HG03520 (cell line): ENCODE data around the gene SPINT2.
"Not testable (repeated sequence)": the region's sequence is repeated elsewhere in the genome, so short reads cannot be mapped to it uniquely, and the experiment has no call there.

ENCODE experiments used
- ATAC-seq: cut with Tn5 transposase; IDR thresholded peaks from one replicate; pipeline ENCODE4 v1.9.1; 2021; ENCODE audit warnings: mild to moderate bottlenecking, moderate library complexity; ENCODE audit not compliant: unreplicated experiment

SPINT2 gene

DNA sequence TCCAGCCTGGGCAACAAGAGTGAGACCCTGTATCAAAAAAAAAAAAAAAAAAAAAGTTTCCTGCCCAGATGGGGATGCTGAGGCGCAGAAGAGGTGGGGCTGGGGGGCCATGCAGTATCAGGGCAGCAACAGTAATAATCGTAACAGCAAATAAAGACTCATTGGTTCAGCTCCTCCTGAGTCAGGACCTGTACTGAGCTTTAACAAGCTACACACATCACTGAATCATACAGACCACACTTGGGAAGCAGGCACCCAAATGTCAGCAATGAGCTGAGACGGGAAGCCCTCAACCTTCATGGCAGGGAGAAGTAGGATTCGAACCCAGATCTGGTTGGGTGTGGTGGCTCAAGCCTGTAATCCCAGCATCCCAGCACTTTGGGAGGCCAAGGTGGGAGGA, 29.8 kb upstream of the SPINT2 start:
- ATAC-seq = no peak

DNA sequence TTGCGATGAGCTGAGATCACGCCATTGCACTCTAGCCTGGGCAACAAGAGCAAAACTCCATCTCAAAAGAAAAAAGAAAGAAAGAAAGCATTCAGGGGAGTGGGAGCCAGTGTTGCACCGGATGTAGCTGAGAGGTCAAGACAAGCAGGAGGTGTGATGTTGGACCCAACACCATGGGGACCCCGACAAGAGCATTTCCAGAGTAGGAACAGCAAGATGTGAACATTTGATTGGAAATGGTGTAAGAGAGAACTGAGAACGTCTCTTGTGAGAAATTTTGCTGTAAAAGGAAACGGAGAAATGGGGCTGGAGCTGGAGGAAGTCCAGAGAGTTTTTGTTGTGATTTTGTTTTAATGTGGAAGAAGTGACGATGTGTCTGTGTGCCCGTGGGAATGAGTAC, 24.6 kb upstream of the SPINT2 start:
- ATAC-seq = no peak

DNA sequence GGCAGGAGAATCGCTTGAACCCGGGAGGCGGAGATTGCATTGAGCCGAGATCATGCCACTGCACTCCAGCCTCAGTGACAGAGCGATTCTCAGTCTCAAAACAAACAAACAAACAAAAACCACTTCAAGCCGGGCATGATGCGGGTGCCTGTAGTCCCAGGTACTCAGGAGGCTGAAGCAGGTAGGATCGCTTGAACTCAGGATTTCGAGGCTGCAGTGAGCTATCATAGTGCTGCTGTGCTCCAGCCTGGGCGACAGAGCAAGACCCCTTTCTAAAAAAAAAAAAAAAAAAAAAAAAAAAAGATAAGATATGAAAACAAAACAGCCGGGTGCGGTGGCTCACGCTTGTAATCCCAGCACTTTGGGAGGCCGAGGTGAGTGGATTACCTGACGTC, 21.1 kb upstream of the SPINT2 start:
- ATAC-seq = no peak

DNA sequence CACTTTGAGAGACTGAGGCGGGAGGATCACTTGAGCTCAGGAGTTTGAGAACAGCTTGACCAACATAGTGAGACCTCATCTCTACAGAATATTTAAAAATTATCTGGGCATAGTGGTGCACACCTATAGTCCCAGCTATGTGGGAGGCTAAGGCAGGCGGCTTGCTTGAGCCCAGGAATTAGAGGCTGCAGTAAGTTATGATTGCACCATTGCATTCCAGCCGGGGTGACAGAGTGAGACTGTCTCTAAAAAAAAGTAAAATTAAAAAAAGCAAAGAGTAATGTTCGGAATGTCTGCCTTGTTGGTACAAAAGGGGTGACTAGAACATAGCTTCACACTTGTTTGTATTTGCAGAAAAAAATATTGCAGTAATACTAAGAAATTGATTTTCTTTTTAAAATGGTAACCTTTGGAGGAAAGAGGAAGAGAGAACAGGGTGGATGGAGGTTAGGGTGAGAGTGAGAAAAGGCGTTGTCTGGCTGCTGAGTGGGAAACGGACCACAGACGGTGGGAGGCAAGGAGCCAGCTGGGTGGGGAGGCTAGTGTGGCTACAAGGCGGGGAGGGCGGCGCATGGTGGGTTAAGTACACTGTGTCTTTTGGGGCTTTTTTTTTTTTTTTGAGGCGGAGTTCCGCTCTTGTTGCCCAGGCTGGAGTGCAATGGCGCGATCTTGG, 18.4 kb upstream of the SPINT2 start:
- no peak for ATAC-seq

DNA sequence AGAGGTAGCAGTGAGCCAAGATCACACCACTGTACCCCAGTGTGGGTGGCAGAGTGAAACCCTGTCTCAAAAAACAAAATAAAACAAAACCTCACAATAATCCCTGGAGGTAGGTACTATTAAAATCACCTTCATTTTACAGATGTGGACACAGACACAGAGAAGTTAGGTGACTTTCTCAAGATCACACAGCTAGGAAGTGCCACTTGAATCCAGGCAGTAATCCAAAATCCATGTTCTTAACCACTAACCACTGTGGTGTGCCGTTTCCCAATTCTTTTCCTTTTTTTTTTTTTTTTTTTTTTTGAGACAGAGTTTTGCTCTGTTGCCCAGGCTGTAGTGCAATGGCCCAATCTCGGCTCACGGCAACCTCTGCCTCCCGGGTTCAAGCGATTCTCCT, 17.2 kb upstream of the SPINT2 start:
- no peak for ATAC-seq

DNA sequence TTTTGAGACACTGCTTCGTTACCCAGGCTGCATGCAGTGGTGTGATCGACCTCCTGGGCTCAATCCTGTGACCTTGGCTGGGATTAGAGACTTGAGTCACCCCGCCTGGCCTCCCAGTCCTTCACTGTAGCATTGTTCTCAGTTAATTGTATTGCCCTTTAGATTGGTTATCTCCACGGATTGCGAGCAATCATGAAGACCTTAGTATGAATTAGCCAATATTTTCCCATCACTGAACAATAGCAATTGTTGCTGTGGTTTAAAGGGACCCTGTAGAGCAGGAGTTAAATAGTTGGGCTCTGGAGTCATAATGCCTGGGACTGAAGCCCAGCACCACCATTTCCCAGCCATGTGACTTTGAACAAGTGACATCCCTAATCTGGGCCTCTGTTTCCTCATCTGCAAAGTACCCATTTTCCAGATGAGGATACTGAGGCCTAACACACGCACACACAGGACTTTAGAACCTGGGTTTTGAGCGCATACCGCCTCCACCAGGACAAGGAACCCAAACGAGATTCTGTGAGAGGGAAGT, 16.6 kb upstream of the SPINT2 start:
- ATAC-seq = no peak

DNA sequence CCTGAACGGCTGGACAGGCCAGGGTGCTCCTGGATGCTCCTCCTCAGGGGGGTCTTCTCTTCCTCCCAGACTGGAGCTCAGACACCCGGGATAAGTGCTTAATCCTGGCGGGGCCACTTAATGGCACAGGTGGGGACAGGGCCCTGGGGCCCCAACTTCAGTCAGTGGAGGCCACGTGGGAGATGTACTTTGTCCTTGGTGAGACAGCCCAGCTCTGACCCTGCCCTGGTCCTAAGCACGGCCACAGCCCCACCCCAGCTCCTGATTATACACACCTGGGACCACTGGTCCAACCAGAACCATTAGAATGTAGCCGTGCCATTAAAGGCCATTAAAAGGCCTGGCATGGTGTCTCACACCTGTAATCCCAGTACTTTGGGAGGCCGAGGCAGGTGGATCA, 16.0 kb upstream of the SPINT2 start:
- ATAC-seq = no peak

DNA sequence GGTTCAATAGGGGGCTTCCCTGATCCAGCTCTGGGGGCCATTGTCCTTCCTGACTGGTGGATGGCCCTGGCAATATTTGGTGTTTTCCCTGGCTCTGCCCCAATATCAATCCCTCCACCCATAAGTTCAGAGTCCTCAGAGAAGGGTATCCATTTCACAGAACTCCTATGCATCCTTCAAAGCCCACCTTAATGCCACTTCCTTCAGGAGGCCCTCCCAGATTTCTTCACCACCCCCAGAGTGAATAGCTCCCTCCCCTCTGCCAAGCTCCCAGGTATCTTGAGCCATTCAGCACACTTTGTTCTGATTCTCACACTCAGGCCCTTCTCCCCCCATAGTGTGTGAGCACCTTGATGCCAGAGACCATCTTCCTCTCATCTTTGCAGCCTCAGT, 13.9 kb upstream of the SPINT2 start:
- ATAC-seq = no peak

DNA sequence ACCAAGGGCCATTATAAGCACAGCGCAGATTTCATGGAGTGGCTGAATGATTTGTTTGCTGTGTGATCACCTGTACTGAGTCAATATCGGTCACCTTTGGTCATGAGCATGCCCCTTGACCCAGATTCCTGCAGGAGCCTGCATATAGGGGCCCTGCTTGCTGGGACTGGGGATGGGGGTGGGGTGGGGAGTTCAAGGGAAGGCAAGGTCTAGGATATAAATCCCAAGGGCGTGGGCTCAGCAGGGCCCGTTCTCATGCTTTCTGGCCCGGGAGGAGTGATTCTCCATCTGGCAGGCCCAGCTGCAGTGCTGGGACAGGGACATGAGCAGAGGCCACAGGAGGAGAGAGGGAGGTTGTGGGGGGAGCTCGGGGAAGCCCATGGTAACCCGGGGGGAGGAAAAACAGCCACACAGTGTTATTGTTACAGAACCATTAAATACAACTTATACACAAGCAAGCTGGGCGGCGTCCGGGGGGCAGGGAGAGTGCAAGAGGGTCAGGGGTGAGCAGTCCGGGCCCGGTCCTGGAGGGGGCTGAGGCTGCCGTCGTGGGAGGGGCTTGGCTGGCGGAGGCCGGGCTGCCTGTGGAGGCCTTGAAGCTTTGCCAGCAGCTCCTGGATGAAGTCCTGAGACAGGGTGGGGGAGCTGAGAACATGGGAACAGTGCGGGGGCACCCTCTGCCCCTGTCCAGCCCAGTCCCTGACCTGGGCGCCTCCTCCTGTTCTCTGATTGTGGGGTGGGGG, 13.4 kb upstream of the SPINT2 start:
- no peak for ATAC-seq

DNA sequence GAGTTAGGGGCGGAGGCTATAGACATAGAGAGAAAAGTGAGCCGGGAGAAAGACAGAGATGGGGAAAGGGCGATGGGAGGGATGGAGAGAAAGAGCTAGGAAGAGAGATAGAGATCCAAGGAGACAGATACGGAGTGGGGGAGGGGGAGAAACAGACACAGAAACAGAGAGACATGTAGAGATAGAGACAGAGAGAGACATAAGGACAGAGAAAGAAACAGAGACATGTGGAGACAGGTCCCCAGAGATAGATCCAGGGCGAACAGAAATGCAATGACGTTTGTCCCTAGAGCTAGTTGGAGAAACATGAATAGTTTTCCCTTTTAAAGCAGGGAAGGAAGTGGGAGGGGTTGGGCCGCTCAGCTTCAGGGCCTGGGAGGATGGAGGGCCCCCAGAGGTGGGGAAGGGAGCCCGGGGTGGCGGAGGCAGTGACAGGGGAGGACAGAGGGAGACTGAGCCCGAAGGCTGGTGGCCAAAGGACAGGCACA, 12.8 kb upstream of the SPINT2 start:
- no peak for ATAC-seq

DNA sequence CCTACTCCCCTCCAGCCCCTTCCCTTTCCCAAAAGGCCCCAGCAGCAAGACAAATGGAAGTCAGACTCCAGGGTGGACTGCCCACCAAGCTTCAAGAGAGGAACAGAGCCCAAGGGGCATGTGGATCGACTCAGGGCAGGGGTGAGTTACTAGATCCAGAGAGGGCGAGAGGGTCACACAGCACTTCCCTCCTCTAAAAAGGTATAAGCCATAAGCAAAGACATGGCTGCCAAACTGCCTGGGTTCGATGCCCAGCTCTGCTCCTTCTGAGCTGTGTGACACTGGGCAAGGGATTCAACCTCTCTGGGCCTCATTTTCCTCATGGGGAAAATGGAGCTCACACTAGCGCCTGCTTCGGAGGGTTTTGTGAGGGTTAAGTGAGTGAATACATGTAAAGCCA, 12.0 kb upstream of the SPINT2 start:
- ATAC-seq = no peak

DNA sequence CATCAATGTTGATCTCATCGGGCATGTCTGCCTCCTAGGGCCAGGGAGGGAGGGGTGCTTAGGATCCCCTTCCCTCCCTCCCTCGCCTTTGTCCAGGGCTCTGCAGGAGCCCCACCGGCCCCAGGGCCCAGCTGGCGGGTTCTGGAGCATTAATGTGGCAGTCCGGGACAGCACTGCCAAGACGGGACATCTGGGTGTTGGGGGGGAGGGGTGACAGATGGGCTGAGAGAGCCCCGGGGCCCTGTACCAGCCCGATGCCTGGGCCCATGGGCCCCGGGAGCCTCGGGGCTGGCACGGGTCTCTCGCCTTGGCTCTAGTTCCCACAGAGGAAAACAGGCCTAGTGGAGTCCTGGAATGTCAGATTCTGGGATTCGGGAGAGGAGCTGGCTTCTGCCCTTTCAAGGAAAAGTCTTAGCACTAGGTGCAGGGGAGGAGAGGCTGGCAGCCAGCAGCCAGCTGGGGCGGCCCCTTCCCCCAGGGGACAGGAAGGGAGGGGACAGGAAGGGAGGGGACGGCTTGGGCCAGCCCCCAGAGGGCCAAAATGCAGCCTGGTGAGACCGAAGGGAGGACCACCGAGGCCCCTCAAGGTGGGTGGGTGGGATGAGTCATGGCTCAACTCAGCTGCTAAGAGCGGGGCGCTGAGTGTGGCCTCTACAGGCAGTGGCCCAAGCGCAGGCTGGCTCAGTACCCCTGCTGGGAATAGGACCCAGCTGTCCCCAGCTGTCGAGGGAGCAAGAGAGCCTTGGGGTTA, 11.3 kb upstream of the SPINT2 start:
- no peak for ATAC-seq

DNA sequence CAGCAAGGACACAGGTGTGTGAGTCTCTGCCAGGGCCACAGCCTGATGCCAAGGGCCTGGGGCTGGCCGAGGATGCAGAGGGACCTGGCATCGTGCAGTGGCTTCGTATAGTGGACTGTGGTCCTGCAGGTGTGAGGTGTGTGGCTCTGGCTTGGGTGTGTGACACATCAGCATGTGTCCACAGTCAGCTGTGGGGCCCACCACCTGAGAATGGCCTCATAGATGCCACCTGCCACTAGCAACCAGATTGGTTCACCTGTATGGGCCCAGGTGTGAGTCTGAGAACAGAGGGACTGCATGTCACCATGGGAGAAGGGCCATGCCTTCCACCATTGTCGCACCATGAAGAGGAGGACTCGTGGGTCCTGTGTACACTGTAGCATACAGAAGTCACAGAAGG, 10.6 kb upstream of the SPINT2 start:
- no peak for ATAC-seq

DNA sequence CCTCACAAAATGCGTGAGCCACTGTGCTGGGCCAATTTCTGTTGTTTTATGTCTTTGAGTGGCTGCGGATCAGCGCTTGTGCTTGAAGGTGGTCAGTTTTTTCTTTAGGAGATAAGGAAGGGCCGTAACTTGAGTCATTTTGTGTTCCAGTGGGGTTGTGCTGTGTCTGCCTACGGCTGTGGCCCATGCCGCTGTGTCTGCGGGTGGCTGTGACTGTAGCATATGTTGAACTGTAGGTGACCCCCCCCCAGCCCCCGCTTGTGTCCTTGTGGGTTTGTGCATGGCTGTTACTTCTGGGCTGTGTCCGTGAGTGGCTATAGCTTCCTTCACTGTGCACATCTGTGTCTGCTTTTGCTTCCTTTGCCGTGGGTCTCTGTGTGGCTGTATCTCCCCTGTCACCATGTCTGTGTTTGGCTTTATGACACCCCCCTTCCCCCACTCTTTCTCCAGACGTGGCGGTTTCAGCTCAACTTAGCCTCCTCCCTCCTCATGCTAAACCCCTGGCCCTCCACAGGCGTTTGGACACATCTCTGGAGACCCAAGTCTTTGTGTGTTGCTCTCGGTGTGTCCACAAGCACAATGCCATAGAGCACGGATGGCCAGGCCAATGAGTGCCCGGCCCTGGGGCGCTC, 8.9 kb upstream of the SPINT2 start:
- no peak for ATAC-seq

DNA sequence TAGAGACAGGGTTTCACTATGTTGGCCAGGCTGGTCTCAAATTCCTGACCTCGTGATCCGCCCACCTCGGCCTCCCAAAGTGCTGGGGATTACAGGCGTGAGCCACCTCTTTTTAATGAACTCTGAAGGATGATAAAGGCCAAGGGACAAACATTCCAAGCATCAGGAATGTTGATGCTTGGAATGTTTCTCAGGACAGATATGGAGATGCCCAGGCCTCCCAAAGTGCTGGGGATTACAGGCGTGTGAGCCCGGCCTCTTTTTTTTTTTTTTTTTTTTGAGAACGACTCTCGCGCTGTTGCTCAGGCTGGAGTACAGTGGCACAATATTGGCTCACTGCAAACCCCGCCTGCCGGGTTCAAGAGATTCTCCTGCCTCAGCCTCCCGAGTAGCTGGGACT, 2.4 kb upstream of the SPINT2 start:
- ATAC-seq = not testable (repeated sequence)

DNA sequence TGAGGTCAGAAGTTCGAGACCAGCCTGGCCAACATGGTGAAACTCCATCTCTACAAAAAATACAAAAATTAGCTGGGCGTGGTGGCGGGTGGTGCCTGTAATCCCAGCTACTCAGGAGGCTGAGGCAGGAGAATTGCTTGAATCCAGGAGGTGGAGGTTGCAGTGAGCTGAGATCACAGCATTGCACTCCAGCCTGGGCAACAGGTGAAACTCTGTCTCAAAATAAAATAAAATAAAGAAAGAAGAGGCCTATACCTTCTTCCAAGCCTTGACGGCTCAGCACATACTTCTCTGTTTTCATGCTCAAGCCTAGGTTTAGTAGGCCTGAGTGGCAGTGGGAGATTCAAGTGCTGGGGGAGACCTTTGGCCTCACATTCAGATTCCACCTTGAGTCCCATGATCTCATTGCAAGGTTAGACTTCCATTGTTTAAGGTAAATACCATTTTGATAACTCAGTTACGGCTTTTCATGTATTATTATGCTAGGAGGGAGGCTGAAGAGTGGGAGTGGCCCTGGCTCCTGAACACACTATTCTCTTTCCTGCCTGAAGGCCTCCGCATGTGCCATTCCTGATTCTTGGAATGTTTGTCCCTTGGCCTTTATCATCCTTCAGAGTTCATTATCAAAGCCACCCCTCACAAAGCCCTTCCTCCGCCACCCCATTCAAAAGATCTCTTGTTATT, 1.6 kb upstream of the SPINT2 start:
- no peak for ATAC-seq

DNA sequence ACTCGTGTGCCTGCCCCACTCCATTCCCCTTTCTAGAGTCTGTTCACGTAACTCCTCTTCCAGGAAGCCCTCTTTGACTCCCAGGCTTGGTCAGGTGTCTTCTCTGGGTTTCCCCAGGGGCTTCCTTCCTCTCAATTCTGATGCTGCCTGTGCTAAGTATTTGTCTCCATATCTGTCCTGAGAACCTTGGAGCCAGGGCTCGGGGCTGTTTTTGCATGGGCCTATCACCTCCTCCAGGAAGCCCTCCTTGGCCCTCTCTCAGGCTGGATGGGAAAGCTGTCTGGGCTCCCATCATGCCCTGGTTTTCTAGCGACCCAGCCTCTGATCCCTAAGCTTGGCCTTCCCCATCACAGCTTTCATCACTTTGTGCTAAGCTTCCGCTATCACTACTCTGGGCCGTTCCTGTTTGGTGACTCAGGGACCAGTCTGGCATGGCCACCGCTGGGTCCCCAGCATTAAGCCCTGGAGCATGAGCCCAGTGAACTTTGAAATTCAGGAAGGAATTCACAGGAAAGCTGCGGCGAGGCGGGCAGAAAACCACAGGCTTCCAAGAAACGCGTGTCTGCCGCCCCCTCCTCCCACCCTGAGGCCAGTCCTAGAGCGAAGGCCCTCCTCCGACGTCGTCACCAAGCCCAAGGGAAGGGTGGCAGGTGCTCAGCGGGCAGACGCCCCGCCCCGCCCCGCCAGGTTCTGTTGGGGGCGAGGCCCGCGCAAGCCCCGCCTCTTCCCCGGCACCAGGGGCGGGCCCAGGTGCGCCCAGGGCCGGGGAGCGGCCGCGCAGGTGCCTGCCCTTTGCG, 486 bp upstream of the SPINT2 start:
- ATAC-seq = no peak

DNA sequence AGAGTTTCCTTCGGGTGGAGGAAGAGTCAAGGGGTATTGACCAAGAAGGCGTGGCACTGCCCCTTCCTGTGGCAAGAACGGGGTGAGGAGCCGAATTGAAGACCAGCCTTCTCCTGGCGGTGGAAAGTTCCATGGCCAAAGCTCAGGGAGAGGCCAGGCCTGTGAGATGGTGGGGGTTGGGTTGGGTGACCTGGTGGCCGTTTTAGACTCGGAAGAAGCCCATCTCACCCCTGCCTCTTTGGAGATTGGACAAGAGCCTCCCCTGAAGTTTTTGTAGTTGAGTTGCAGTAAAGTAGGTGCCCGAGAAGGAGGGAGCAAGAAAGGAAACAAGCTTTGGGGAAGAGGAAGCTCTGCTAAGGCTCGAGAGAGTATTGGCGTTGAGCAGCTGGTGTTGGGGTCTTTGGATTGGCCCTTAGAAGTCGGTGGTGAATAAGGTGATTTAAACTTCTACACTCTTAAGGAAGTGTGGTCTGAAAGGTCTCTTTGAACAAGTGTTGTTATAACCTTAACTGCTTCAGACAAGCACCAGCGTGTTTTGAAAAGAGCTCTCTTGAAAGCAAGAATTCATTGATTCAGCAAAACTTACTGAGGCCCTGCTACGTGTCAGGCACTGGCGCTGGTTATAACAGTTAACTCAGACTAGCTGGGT, 964 bp downstream of the SPINT2 start:
- no peak for ATAC-seq

DNA sequence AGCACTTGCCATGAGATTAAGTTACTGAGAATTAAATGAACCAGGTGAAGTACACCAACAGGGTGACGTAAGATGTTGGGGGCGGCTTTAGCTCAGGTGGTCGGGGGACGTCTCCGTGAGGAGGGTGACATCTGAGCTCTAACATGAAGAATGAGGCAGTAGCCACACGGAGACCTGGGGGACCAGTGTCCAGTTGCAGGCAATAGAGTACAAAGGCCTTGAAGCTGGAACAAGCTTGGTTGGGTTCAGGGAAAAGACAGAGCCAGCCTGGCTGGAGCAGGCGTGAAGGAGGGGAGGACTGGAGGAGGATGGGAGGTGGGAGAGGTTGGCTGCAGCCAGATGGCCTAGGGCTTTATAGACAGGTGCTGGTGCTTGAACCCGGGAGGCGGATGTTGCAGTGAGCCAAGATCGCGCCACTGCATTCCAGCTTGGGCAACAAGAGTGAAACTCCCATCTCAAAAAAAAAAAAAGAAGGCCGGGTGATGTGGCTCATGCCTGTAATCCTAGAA, 1.6 kb downstream of the SPINT2 start:
- no peak for ATAC-seq
